CD4-positive, CD25-positive, alpha-beta regulatory T cell (primary cell): ENCODE results near the gene GSG1L. TPM values are rescaled to one million over a fixed set of nuclear protein-coding genes. Genes with fewer than 3 reads are reported as not detected.

Experiments
- ATAC-seq, 2 donors: fragments of 150-1000 bp; cut with Tn5 transposase; one replicate each; pipeline ENCODE4 v1.10.0; 2021; ENCODE audit warnings: low read depth in 2 of 2, moderate number of reproducible peaks in 2 of 2, moderate library complexity in 1 of 2
- DNase-seq, 3 donors: peaks; one replicate each; pipeline versions ENCODE4 v3.0.0 to v3.0.0-alpha.2; 2012 to 2022; ENCODE audit warnings: mixed read lengths in 1 of 3
- H3K27ac ChIP-seq: one replicate; pipeline ENCODE4 v1.7.0; 2013; ENCODE audit warnings: mild to moderate bottlenecking, low read length; ENCODE audit not compliant: insufficient read depth, poor library complexity, severe bottlenecking
- H3K27me3 ChIP-seq: one replicate; pipeline ENCODE4 v1.7.0; 2013; ENCODE audit warnings: low read length; ENCODE audit not compliant: control insufficient read depth, insufficient read depth
- H3K36me3 ChIP-seq: one replicate; pipeline ENCODE4 v1.7.0; 2013; ENCODE audit warnings: mild to moderate bottlenecking, low read length, moderate library complexity; ENCODE audit not compliant: control insufficient read depth, insufficient read depth
- H3K4me1 ChIP-seq: 2 replicates; pipeline ENCODE4 v1.7.0; 2013; ENCODE audit warnings: mild to moderate bottlenecking, low read length; ENCODE audit not compliant: insufficient read depth, control insufficient read depth, poor library complexity, severe bottlenecking
- H3K4me3 ChIP-seq: one replicate; pipeline ENCODE4 v1.7.0; 2013; ENCODE audit warnings: low read depth, mild to moderate bottlenecking, low read length, moderate library complexity
- H3K9me3 ChIP-seq, 2 experiments: 1 replicate in 1 of 2; 2 replicates in 1 of 2; pipeline ENCODE4 v1.7.0; 2013; ENCODE audit warnings: low read length in 2 of 2, mild to moderate bottlenecking in 1 of 2, moderate library complexity in 1 of 2; ENCODE audit not compliant: control insufficient read depth in 2 of 2
- H3K27ac Mint-ChIP-seq, 3 donors: one replicate each; pipeline ENCODE4 v1.8.0; 2020 to 2022; ENCODE audit warnings: mild to moderate bottlenecking in 3 of 3, mixed read lengths in 3 of 3, moderate library complexity in 2 of 3
- H3K27me3 Mint-ChIP-seq: one replicate; pipeline ENCODE4 v1.8.0; 2022; ENCODE audit warnings: mild to moderate bottlenecking, mixed read lengths
- H3K36me3 Mint-ChIP-seq: one replicate; pipeline ENCODE4 v1.8.0; 2020; ENCODE audit warnings: mixed read lengths
- H3K4me1 Mint-ChIP-seq, 4 donors: one replicate each; pipeline ENCODE4 v1.8.0; 2020 to 2022; ENCODE audit warnings: mixed read lengths in 4 of 4, mild to moderate bottlenecking in 1 of 4
- H3K4me3 Mint-ChIP-seq, 4 donors: one replicate each; pipeline ENCODE4 v1.8.0; 2020 to 2022; ENCODE audit warnings: mild to moderate bottlenecking in 4 of 4, mixed read lengths in 4 of 4, moderate library complexity in 3 of 4
- H3K9me3 Mint-ChIP-seq, 7 donors: one replicate each; pipeline ENCODE4 v1.8.0; 2020 to 2022; ENCODE audit warnings: mixed read lengths in 7 of 7, mild to moderate bottlenecking in 3 of 7, moderate library complexity in 2 of 7
- polyA plus RNA-seq, 4 donors: library from polyadenylated mRNA; unstranded; fragments of 300-500 nt; fragmentation: Illumina TruSeq; gene quantifications; one replicate each; pipeline ENCODE4 v1.2.3, GENCODE V29; 2021
- total RNA-seq: library from RNA; stranded (reverse); gene quantifications from one replicate; pipeline ENCODE4 v1.2.3, GENCODE V29; 2022

GSG1L gene
- total and polyA plus RNA-seq, 5 donors from 2014 or later = 0.15 TPM; not detected in 4

GRCh38 chr16:27803775-27804549 lies 259.6 kb downstream of the GSG1L start:
- H3K27ac Mint-ChIP-seq = peak overlapping the region in 1 of 3 donors; percentile 62
- Histone ChIP-seq H3K9me3 (no peaks in the 10 kb centered on the region), H3K4me3 (no peak overlapping the region), H3K27me3 (no peaks in the 10 kb centered on the region), H3K27ac (no peak overlapping the region), H3K4me1 (no peaks in the 10 kb centered on the region), H3K36me3 (no peaks in the 10 kb centered on the region)
- DNase-seq (no peak), ATAC-seq (no peak)
- H3K4me1 Mint-ChIP-seq = peaks cover 0 to 10% (median 4%) of the 10 kb centered on the region in 4 donors
- peaks cover 18% of the 10 kb centered on the region for H3K27me3 Mint-ChIP-seq
- peak overlapping the region in 3 of 4 donors; percentile 17 to 51 (median 32) for H3K4me3 Mint-ChIP-seq
- H3K36me3 Mint-ChIP-seq = no peaks in the 10 kb centered on the region
- H3K9me3 Mint-ChIP-seq = peaks cover 0 to 2% (median 0%) of the 10 kb centered on the region in 7 donors

GRCh38 chr16:27802664-27803439 lies 260.7 kb downstream of the GSG1L start:
- H3K9me3 Mint-ChIP-seq = peaks cover 0 to 2% (median 0%) of the 10 kb centered on the region in 7 donors
- no peaks in the 10 kb centered on the region for H3K36me3 Mint-ChIP-seq
- no peak overlapping the region for H3K27ac Mint-ChIP-seq
- DNase-seq = no peak
- ATAC-seq = no peak
- H3K36me3 ChIP-seq = no peaks in the 10 kb centered on the region
- H3K27me3 Mint-ChIP-seq = peaks cover 22% of the 10 kb centered on the region
- H3K27me3 ChIP-seq = no peaks in the 10 kb centered on the region
- no peak overlapping the region for H3K27ac ChIP-seq
- peaks cover 0 to 10% (median 4%) of the 10 kb centered on the region in 4 donors for H3K4me1 Mint-ChIP-seq
- H3K9me3 ChIP-seq = no peaks in the 10 kb centered on the region
- no peaks in the 10 kb centered on the region for H3K4me1 ChIP-seq
- no peak overlapping the region for H3K4me3 Mint-ChIP-seq
- no peak overlapping the region for H3K4me3 ChIP-seq

- Mint-ChIP-seq H3K9me3 (peaks cover 0 to 2% (median 0%) of the 10 kb centered on the region in 7 donors), H3K36me3 (no peaks in the 10 kb centered on the region), H3K4me3 (no peak overlapping the region), H3K27me3 (peaks cover 22% of the 10 kb centered on the region), H3K27ac (peak overlapping the region in 1 of 3 donors; percentile 72), H3K4me1 (peaks cover 0 to 10% (median 4%) of the 10 kb centered on the region in 4 donors)
- Histone ChIP-seq H3K36me3 (no peaks in the 10 kb centered on the region), H3K4me1 (no peaks in the 10 kb centered on the region), H3K4me3 (no peak overlapping the region), H3K27me3 (no peaks in the 10 kb centered on the region), H3K9me3 (no peaks in the 10 kb centered on the region), H3K27ac (no peak overlapping the region)
- no peak for ATAC-seq
- no peak for DNase-seq
These were observed 262.1 kb downstream of the GSG1L start for GRCh38 chr16:27801289-27801945.

GRCh38 chr16:27800817-27801216 lies 262.7 kb downstream of the GSG1L start:
- no peak for DNase-seq
- ATAC-seq = no peak
- Mint-ChIP-seq H3K36me3 (no peaks in the 10 kb centered on the region), H3K27ac (no peak overlapping the region), H3K4me1 (peaks cover 0 to 7% (median 4%) of the 10 kb centered on the region in 4 donors), H3K4me3 (no peak overlapping the region), H3K9me3 (peaks cover 0 to 2% (median 0%) of the 10 kb centered on the region in 7 donors), H3K27me3 (peaks cover 22% of the 10 kb centered on the region)
- H3K4me3 ChIP-seq = no peak overlapping the region
- no peaks in the 10 kb centered on the region for H3K9me3 ChIP-seq
- H3K36me3 ChIP-seq = no peaks in the 10 kb centered on the region
- H3K27ac ChIP-seq = no peak overlapping the region
- no peaks in the 10 kb centered on the region for H3K27me3 ChIP-seq
- no peaks in the 10 kb centered on the region for H3K4me1 ChIP-seq

GRCh38 chr16:27799896-27800295 lies 263.6 kb downstream of the GSG1L start:
- no peak overlapping the region for H3K4me3 Mint-ChIP-seq
- no peaks in the 10 kb centered on the region for H3K27me3 ChIP-seq
- H3K27ac Mint-ChIP-seq = no peak overlapping the region
- ATAC-seq = no peak
- peaks cover 0 to 7% (median 4%) of the 10 kb centered on the region in 4 donors for H3K4me1 Mint-ChIP-seq
- no peaks in the 10 kb centered on the region for H3K4me1 ChIP-seq
- no peak overlapping the region for H3K27ac ChIP-seq
- no peaks in the 10 kb centered on the region for H3K36me3 ChIP-seq
- no peak for DNase-seq
- peaks cover 22% of the 10 kb centered on the region for H3K27me3 Mint-ChIP-seq
- no peak overlapping the region for H3K4me3 ChIP-seq
- H3K36me3 Mint-ChIP-seq = no peaks in the 10 kb centered on the region
- peaks cover 0 to 2% (median 0%) of the 10 kb centered on the region in 7 donors for H3K9me3 Mint-ChIP-seq
- H3K9me3 ChIP-seq = no peaks in the 10 kb centered on the region

- H3K36me3 Mint-ChIP-seq = no peaks in the 10 kb centered on the region
- Histone ChIP-seq H3K4me1 (no peaks in the 10 kb centered on the region), H3K36me3 (no peaks in the 10 kb centered on the region), H3K27me3 (no peaks in the 10 kb centered on the region), H3K4me3 (no peak overlapping the region), H3K9me3 (no peaks in the 10 kb centered on the region), H3K27ac (no peak overlapping the region)
- DNase-seq (no peak), ATAC-seq (no peak)
- H3K27me3 Mint-ChIP-seq = peaks cover 14% of the 10 kb centered on the region
- peaks cover 0 to 3% (median 0%) of the 10 kb centered on the region in 7 donors for H3K9me3 Mint-ChIP-seq
- no peak overlapping the region for H3K27ac Mint-ChIP-seq
- H3K4me3 Mint-ChIP-seq = no peak overlapping the region
- no peaks in the 10 kb centered on the region for H3K4me1 Mint-ChIP-seq
These were observed 265.3 kb downstream of the GSG1L start for GRCh38 chr16:27798241-27798640.

- Mint-ChIP-seq H3K4me1 (no peaks in the 10 kb centered on the region), H3K4me3 (no peak overlapping the region), H3K9me3 (peaks cover 0 to 7% (median 0%) of the 10 kb centered on the region in 7 donors), H3K36me3 (no peaks in the 10 kb centered on the region), H3K27ac (no peak overlapping the region), H3K27me3 (peaks cover 8% of the 10 kb centered on the region)
- H3K27ac ChIP-seq = no peak overlapping the region
- no peak overlapping the region for H3K4me3 ChIP-seq
- no peaks in the 10 kb centered on the region for H3K36me3 ChIP-seq
- ATAC-seq = no peak
- peak in 1 of 3 donors; percentile 13 for DNase-seq
- H3K4me1 ChIP-seq = no peaks in the 10 kb centered on the region
- no peaks in the 10 kb centered on the region for H3K27me3 ChIP-seq
- H3K9me3 ChIP-seq = no peaks in the 10 kb centered on the region
These were observed 267.4 kb downstream of the GSG1L start for GRCh38 chr16:27795992-27796614.
